Fibroblast of peridontal ligament (primary cell): Measurements from ENCODE around the gene PLEKHG5.

Source experiments
- DNase-seq: peaks from one replicate; pipeline ENCODE4 v3.0.0-alpha.2; 2010; ENCODE audit errors: extremely low read depth

The PLEKHG5 gene

DNA sequence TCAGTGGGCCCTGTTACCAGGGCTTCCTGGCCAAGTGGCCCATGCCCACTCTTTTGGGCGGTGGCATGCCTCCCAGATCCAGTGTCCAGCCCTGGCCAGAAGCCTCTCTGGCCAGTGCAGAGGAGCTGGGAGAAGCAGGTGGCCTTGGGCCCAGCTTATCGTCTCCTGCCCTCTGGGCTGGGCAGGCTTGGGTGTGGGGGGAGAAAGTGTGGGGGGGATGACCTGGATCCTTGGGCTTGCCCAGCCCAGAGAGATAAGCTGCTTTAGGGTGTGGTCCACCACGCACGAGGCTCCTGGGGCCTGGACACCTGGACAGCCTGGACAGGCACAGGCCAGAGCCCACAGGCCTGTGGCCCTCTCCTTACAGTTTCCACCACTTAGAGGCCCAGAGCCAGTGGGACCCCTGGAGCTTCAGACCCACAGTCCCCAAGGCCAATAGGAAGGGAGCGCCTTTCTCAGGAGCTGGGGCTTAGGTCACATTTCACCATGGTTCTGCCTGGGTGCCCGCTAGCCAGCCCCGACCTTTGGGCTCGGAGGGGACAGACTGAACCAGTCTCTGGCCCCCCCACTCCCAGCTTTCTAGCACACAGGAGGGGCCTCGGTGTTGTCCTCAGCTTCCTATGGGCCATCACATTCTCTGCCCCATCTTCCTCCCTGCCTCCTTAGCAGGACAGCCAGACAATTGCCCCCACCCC lies 65.0 kb downstream of the PLEKHG5 start:
- DNase-seq: no peak

GRCh38 chr1:6425658-6426057 lies 65.8 kb downstream of the PLEKHG5 start:
- DNase-seq: no peak

DNA sequence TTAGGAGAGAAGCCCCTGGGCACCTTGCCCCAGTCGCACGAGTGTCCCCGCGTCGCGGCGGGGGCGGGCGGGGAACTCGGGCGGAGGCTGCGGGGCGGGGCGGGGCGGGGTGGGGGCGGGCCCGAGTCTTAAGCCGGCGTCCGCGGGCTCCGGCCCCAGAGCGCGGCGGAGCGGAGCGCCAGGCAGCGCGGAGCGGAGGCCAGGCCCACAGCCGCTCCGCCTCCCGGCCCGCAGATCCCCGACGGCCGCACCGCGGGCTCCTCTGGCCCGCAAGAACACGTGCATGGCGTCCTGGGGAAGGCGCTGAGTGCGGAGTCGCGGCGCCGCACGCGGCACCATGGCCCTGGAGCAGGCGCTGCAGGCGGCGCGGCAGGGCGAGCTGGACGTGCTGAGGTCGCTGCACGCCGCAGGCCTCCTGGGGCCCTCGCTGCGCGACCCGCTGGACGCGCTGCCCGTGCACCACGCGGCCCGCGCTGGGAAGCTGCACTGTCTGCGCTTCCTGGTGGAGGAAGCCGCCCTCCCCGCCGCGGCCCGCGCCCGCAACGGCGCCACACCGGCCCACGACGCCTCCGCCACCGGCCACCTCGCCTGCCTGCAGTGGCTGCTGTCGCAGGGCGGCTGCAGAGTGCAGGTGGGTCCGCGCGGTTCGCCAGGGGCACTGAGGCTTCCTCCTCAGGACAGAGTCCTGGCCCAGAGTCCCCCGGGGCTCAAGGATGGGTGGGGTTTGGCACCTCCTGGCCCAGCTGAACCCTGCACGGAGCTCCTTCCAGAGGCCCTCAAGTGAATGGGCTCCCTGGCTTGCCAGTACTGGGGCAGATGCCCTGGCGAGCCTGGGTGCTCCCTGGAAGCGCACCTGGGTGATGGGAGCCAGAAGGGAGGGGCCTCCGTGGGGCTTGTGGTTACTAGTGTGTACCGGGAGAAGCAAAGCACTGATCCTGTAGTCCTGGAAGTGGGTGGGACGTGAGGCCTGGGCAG lies 66.6 kb downstream of the PLEKHG5 start, which contains the start of gene ESPN:
Gene ESPN (plus strand): TSS at position 158 of the 975 bp plus-strand sequence. CDS start 180 bp downstream, at position 338.
- no peak for DNase-seq

- DNase-seq: no peak
Measured at GRCh38 chr1:6424000-6424565, 67.4 kb downstream of the PLEKHG5 start.

- DNase-seq: no peak
Measured at GRCh38 chr1:6423321-6423999, 68.0 kb downstream of the PLEKHG5 start.

DNA sequence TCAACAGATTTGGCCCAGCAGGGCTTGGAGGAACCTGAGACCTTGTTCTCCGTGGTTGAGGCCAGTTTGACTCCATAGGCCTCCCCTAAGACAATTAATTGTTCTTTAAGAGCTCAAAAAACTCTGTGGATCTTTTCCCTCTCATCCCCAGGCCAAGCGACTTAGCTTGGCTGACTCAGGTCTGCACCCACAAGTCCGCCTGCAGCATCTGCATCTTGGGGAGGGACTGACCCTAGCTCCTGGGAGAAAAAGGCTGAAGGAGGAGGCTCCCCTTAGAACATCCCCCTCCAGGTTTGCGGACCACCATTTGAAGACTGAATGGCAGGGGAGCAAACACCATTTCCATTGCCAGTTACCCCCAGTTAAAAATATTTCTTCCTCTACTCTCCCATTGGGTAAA lies 70.2 kb downstream of the PLEKHG5 start:
- DNase-seq: no peak

DNA sequence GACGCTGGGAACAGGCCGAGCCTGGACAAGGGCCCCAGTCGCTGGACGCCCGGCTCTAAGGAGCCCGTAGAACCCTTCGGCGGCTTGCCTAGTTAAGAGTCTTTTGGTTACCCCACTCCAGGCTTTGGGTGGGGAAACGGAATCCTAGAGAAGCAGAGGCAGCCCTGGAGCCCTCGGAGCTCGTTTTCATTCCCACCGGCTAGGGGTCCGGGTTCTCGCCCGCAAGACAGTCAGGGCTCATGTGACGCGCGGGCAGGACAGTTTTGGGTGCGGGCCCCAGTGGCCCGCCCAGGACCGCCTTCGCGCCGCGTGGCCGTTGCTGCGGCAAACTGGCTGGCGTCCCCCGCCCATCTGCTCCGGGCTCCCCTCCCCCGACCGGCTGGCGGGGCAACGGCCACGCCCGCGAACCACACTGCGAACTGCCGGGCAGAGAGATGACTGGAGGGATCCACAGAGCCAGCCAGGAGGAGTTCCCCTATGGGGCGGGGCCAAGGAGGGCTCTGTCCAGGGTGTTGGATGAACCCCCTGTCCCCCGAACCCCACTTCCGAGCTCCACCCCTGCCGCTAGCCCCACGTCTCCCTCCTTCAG lies 70.9 kb downstream of the PLEKHG5 start:
- no peak for DNase-seq

GRCh38 chr1:6419804-6420453 lies 71.5 kb downstream of the PLEKHG5 start, which contains the start of gene HES2:
HES2 (minus strand) TSS chr1:6419919; CDS start chr1:6419820, 99 bp downstream.
- no peak for DNase-seq

- no peak for DNase-seq
Measured at GRCh38 chr1:6419397-6419803, 72.1 kb downstream of the PLEKHG5 start.

GRCh38 chr1:6418668-6419396 lies 72.6 kb downstream of the PLEKHG5 start:
- DNase-seq: no peak

- no peak for DNase-seq
Measured at GRCh38 chr1:6417961-6418667, 73.4 kb downstream of the PLEKHG5 start.
